BLaER1 treated with 17β-estradiol and CSF1 and Interleukin-3, amounts not matched to agents 10 nM and 100 nM (cell line): ENCODE results near the gene TBRG1.

Experiments
- H3K27ac ChIP-seq, 11 experiments: shearing (Covaris generic); formaldehyde crosslinking; 2 replicates each; pipeline ENCODE4 v1.8.1; 2022
- H3K27me3 ChIP-seq, 11 experiments: shearing (Covaris generic); formaldehyde crosslinking; 2 replicates each; pipeline ENCODE4 v1.8.1; 2022
- H3K36me3 ChIP-seq, 11 experiments: shearing (Covaris generic); formaldehyde crosslinking; 2 replicates each; pipeline ENCODE4 v1.8.1; 2022
- H3K4me1 ChIP-seq, 10 experiments: shearing (Covaris generic); formaldehyde crosslinking; 2 replicates each; pipeline ENCODE4 v1.8.1; 2022
- H3K4me2 ChIP-seq, 11 experiments: shearing (Covaris generic); formaldehyde crosslinking; 2 replicates each; pipeline ENCODE4 v1.8.1; 2022
- H3K4me3 ChIP-seq, 10 experiments: shearing (Covaris generic); formaldehyde crosslinking; 2 replicates each; pipeline ENCODE4 v1.8.1; 2022
- H3K9ac ChIP-seq, 11 experiments: shearing (Covaris generic); formaldehyde crosslinking; 2 replicates each; pipeline ENCODE4 v1.8.1; 2022
- H3K9me3 ChIP-seq, 11 experiments: shearing (Covaris generic); formaldehyde crosslinking; replicated peaks in 1 of 11; 2 replicates each; pipeline ENCODE4 v1.8.1; 2022
- H4K20me1 ChIP-seq, 11 experiments: shearing (Covaris generic); formaldehyde crosslinking; 2 replicates each; pipeline ENCODE4 v1.8.1; 2022
- Cebpa-rat ChIP-seq, 11 experiments: shearing (Covaris generic); IDR thresholded peaks; 2 replicates each; pipeline ENCODE4 v1.8.1; 2022

The TBRG1 gene

DNA sequence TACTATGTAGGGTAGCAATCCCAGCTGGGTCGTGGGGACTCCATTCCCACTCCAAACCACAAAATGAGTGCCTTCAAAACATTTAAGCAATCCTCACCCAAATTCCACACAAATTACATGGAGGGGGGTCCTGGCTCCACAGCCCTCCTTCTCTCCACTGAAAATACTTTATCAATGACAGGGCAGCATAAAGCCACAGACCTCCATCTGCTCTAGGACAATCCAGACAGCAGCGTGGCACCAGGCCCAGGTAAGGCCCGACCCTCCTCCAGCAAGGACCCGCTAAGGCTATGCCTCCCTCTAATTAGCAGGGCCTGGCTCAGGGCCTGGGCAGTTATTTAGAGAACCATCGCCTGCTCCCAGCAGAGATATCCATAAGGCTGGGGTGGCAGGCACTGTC is 11.6 kb upstream of the TBRG1 start, which contains the start of gene PANX3:
Gene PANX3, plus strand, starts transcription at position 365 of the 400 bp plus-strand sequence. CDS start 129 bp downstream, outside the sequence.
- H3K4me3 ChIP-seq, result no peak within 1 kb of the TSS
- no peak within 1 kb of the TSS for H3K9ac ChIP-seq
- no peaks in the 10 kb centered on the region for H4K20me1 ChIP-seq
- H3K36me3 ChIP-seq, result no peaks in the 10 kb centered on the region
- H3K27me3 ChIP-seq, result no peaks in the 10 kb centered on the region
- peaks cover 12 to 31% (median 28%) of the 10 kb centered on the region in 10 experiments for H3K4me1 ChIP-seq
- no peak for TF ChIP-seq Cebpa-rat (IDR thresholded peaks at IDR 0.05)
- no peak within 1 kb of the TSS for H3K27ac ChIP-seq
- H3K9me3 ChIP-seq, result no peaks in the 10 kb centered on the region
- peak within 1 kb of the TSS; percentile 29 to 74 (median 59) for H3K4me2 ChIP-seq

DNA sequence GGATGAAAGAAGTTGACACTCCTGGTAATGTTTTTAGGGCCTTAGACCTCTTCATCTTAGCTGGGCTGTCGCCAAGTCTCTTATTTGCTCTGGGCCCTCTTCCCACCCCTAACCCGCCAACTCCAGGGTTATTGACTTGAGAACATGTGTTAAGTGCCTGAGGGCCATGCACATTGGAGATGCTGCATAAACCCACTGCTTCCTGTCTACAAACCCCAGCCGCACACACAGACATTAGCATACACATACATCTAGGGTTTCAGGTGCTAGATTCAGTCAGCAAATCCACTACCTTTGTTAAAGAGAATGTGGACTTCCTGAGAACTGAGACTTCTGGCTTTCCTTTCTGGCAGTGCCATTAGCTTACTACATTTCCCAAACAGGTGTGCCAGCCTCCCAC is 10.6 kb upstream of the TBRG1 start:
- H4K20me1 ChIP-seq, result no peaks in the 10 kb centered on the region
- no peak overlapping the region for H3K9ac ChIP-seq
- H3K4me2 ChIP-seq, result peak overlapping the region; percentile 29 to 74 (median 59)
- no peak overlapping the region for H3K27ac ChIP-seq
- H3K9me3 ChIP-seq, result no peaks in the 10 kb centered on the region
- no peaks in the 10 kb centered on the region for H3K36me3 ChIP-seq
- no peak for TF ChIP-seq Cebpa-rat (IDR thresholded peaks at IDR 0.05)
- peaks cover 8 to 31% (median 27%) of the 10 kb centered on the region in 10 experiments; a peak in 19 of 20 replicates for H3K4me1 ChIP-seq
- no peak overlapping the region for H3K4me3 ChIP-seq
- no peaks in the 10 kb centered on the region for H3K27me3 ChIP-seq

DNA sequence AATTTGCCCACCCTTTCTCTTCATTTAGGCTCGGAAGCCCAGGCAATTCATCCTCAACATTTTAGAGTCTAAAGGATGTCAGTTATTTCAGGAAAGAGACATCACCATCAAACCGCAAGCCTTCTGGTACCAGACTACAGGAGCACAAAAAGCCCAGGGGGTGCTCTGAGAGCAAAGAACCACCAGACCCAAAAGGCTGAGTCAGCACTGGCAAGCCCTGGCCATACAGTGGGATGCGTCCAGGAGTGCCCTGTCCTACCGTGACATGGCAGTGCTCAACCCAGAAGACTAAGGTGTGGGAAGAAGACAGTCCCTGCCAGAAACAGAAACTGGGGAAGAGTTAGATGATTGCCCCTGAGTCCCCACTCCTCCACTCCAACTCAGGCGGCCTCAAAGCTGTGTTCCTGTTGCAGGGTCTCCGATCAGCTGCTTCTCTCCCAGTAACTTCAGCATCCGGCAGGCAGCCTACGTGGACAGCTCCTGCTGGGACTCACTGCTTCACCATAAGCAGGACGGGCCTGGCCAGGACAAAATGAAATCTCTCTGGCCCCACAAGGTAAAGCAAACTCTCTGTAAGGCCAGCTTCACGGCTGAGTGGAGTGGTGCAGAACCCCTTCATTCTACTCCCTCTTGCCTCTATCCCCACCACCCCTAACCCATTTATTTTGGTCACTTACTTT is 10.0 kb upstream of the TBRG1 start:
- Histone ChIP-seq H3K4me3 (no peak overlapping the region), H3K9ac (no peak overlapping the region), H3K4me1 (peaks cover 8 to 31% (median 27%) of the 10 kb centered on the region in 10 experiments; a peak in 19 of 20 replicates), H3K9me3 (no peaks in the 10 kb centered on the region), H3K36me3 (no peaks in the 10 kb centered on the region), H3K27me3 (no peaks in the 10 kb centered on the region), H4K20me1 (no peaks in the 10 kb centered on the region), H3K27ac (no peak overlapping the region), H3K4me2 (peak overlapping the region; percentile 29 to 74 (median 59); a peak in 21 of 22 replicates)
- TF ChIP-seq Cebpa-rat (IDR thresholded peaks at IDR 0.05), result no peak

DNA sequence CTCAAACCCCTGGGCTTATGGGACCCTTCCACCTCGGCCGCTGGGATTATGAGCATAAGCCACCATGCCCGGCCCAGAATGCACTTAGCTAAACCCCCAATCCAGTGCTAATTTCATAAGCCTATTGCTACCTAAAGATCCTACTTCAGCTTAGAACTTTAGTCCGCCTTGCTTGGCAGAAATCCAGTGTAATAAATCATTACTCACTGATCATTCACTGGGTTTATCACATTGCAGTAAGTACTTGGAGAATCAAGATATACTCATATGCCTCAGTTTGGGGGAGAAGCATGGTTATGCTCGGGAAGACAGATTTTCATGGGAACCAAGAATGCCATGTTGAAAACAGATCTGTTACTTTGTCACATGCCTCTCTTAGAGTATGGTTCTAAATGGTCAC is 3.8 kb upstream of the TBRG1 start:
- no peak for TF ChIP-seq Cebpa-rat (IDR thresholded peaks at IDR 0.05)
- Histone ChIP-seq H3K27ac (no peak overlapping the region), H3K4me2 (no peak overlapping the region), H3K27me3 (no peaks in the 10 kb centered on the region), H3K9ac (no peak overlapping the region), H3K36me3 (no peaks in the 10 kb centered on the region), H3K4me1 (peaks cover 10 to 16% (median 11%) of the 10 kb centered on the region in 10 experiments), H3K9me3 (no peaks in the 10 kb centered on the region), H4K20me1 (peaks cover 0 to 10% (median 6%) of the 10 kb centered on the region in 11 experiments; a peak in 12 of 22 replicates), H3K4me3 (no peak overlapping the region)

DNA sequence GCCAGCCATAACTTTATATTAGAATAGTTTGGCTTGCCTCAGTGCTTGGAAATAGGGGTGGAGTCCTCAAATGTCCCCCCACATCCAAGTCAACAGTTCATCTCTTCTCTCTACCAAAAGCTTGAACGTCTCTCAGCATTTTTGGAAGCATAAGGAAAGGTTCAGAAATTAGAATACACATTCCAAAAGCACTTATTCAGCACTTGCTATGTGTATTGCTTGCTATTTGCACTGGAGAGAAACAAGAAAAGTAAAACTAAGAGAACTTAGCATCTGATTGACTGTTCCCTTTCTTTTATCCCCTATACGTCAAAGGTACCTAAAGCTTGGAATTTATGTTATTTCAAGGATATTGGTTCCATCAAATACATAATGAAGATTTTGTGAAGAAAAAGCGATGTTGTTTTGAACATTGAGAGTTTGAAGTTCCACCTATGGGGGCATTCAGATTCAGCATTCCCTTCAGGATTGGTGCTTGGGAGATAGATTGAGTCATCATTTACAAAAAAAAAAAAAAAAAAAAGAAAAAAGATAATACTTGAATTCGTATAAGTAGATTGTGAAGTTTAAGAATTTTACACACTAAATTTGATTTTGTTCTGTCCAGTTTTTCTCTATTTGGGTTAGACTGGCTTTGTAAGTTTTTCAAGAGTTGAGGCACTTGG is 1.3 kb downstream of the TBRG1 start:
- H3K27ac ChIP-seq, result peak overlapping the region in 6 of 11 experiments; percentile 90 to 96 (median 95); a peak in 8 of 22 replicates

DNA sequence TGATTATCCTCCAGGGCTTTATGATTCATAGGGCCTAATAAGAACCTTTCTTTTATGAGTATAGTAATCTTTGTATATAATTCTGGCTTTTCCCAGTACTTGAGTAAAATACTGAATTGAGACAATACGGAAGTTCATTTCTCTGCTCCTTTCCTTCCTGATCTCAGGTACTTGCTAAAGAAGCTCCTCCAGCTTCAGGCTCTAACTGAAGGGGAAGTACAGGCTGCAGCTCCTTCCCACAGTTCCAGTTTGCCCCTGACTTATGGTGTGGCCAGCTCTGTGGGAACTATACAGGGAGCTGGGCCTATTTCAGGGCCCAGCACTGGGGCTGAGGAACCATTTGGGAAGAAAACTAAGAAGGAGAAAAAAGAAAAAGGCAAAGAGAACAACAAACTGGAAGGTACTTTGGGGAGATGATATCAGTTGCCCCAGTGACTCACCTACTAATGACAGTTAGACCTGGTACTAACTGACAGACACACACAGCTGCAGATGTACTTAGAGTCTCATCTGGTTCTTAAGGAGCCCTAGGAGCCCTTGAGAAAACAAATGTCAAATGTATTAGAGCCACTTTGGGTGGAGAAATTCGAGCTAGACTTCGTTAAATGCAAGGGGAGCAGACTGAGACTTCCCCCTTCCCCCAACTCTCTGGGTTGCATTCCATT is 3.0 kb downstream of the TBRG1 start:
- peaks cover 52 to 61% (median 57%) of the 10 kb centered on the region in 11 experiments for H3K36me3 ChIP-seq
- H3K27me3 ChIP-seq, result no peaks in the 10 kb centered on the region
- no peak overlapping the region for H3K9ac ChIP-seq
- H3K4me1 ChIP-seq, result peaks cover 17 to 32% (median 21%) of the 10 kb centered on the region in 10 experiments
- no peaks in the 10 kb centered on the region for H3K9me3 ChIP-seq
- H3K4me2 ChIP-seq, result 0 out of 22 replicates have a peak overlapping the region, but pooled peaks of 1 of the 11 experiments have one; percentile 99
- peaks cover 9 to 53% (median 33%) of the 10 kb centered on the region in 11 experiments; a peak in 17 of 22 replicates for H4K20me1 ChIP-seq
- H3K27ac ChIP-seq, result no peak overlapping the region
- no peak overlapping the region for H3K4me3 ChIP-seq
- TF ChIP-seq Cebpa-rat (IDR thresholded peaks at IDR 0.05), result no peak

More for the DNA sequence above, 1.3 kb downstream of the TBRG1 start:
- H3K36me3 ChIP-seq, result peaks cover 38 to 45% (median 43%) of the 10 kb centered on the region in 11 experiments
- H3K4me1 ChIP-seq, result peaks cover 17 to 32% (median 21%) of the 10 kb centered on the region in 10 experiments
- H3K9ac ChIP-seq, result peak overlapping the region; percentile 91 to 98 (median 95)
- no peaks in the 10 kb centered on the region for H3K9me3 ChIP-seq
- peak overlapping the region; percentile 77 to 99 (median 92) for H3K4me2 ChIP-seq
- no peaks in the 10 kb centered on the region for H3K27me3 ChIP-seq
- peaks cover 9 to 48% (median 30%) of the 10 kb centered on the region in 11 experiments; a peak in 17 of 22 replicates for H4K20me1 ChIP-seq
- H3K4me3 ChIP-seq, result peak overlapping the region; percentile 85 to 99 (median 90)
- no peak for TF ChIP-seq Cebpa-rat (IDR thresholded peaks at IDR 0.05)

DNA sequence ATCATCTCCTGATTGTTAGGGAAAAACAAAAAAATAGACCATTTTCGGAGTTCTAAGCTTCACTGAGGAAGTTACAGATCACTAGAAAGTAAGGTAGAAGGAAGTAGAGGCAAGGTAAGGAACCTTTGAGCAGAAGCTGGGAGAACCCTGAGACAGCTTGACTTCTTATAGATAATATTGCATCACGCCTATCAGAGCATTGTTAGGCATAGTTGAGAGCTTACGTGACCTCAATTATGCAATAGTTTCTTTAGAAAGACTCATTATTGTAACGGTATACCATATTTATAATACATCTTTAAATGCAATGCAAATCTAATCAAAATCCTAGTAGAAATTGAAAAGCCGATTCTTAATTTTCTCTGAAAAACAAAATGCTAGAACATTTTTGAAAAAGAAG is 4.9 kb downstream of the TBRG1 start:
- peaks cover 11 to 25% (median 13%) of the 10 kb centered on the region in 10 experiments for H3K4me1 ChIP-seq
- no peak overlapping the region for H3K4me3 ChIP-seq
- no peak overlapping the region for H3K27ac ChIP-seq
- H3K9ac ChIP-seq, result no peak overlapping the region
- H3K27me3 ChIP-seq, result no peaks in the 10 kb centered on the region
- H3K36me3 ChIP-seq, result peaks cover 71 to 80% (median 77%) of the 10 kb centered on the region in 11 experiments
- no peak for TF ChIP-seq Cebpa-rat (IDR thresholded peaks at IDR 0.05)
- no peaks in the 10 kb centered on the region for H3K9me3 ChIP-seq
- no peak overlapping the region for H3K4me2 ChIP-seq
- H4K20me1 ChIP-seq, result peaks cover 9 to 65% (median 35%) of the 10 kb centered on the region in 11 experiments; a peak in 18 of 22 replicates

DNA sequence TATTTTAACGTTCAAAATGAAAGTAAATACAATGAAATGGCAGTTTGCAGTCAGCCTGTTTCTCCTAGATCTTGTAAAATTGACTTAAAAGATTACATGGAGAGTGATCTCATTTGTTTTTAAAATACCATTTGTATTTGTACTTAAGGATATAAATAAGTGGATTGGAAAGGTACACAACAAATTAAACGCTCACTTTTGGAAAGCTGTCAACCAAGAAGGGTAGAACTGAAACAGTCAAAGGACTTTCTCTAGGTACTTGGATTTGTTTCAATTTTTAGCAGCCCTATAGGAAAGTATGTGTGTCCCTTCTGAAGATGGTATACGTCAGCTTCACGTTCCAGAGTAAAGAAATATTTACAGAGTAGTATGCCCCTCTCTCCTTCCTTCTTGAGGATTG is 7.3 kb downstream of the TBRG1 start:
- H3K9ac ChIP-seq, result no peak overlapping the region
- H3K27ac ChIP-seq, result no peak overlapping the region
- H3K4me1 ChIP-seq, result peaks cover 0 to 11% (median 0%) of the 10 kb centered on the region in 10 experiments; a peak in 6 of 20 replicates
- peaks cover 90 to 97% (median 94%) of the 10 kb centered on the region in 11 experiments for H3K36me3 ChIP-seq
- H3K9me3 ChIP-seq, result no peaks in the 10 kb centered on the region
- peaks cover 1 to 59% (median 23%) of the 10 kb centered on the region in 11 experiments; a peak in 16 of 22 replicates for H4K20me1 ChIP-seq
- H3K27me3 ChIP-seq, result no peaks in the 10 kb centered on the region
- no peak for TF ChIP-seq Cebpa-rat (IDR thresholded peaks at IDR 0.05)
- H3K4me3 ChIP-seq, result no peak overlapping the region
- no peak overlapping the region for H3K4me2 ChIP-seq

DNA sequence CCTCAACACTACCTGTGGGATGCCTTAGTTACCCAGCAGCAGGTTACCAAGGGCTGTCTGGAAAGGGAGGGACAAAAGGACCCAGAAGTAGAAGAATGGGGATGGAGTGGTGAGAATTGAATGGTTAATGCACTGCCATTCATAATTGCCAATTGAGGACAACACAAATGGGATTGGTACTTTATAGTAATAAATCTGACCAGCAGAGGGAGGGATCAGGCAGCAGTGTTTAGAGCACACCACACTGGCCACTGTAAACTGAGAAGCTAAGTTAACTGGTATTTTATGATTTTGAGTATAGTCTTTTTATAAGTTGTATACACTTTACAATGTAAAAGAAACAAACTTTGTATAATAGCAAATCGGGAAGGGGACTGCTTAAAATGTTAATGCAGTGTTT is 10.7 kb downstream of the TBRG1 start:
- no peaks in the 10 kb centered on the region for H3K4me1 ChIP-seq
- H3K4me3 ChIP-seq, result no peak overlapping the region
- no peak overlapping the region for H3K9ac ChIP-seq
- no peaks in the 10 kb centered on the region for H3K27me3 ChIP-seq
- TF ChIP-seq Cebpa-rat (IDR thresholded peaks at IDR 0.05), result no peak
- no peak overlapping the region for H3K4me2 ChIP-seq
- no peak overlapping the region for H3K27ac ChIP-seq
- H4K20me1 ChIP-seq, result peaks cover 0 to 47% (median 9%) of the 10 kb centered on the region in 11 experiments; a peak in 11 of 22 replicates
- H3K36me3 ChIP-seq, result peaks cover 94 to 100% (median 98%) of the 10 kb centered on the region in 11 experiments
- no peaks in the 10 kb centered on the region for H3K9me3 ChIP-seq
